ENCODE results near the gene RALY. TPM values are rescaled to one million over a fixed set of nuclear protein-coding genes. Genes with fewer than 3 reads are reported as not detected.

The RALY gene
- polyA plus RNA-seq, 1 donor from 2014 or later: 221 TPM

GRCh38 chr20:34085544-34086040, 91.9 kb downstream of the RALY start:
- no peaks in the 10 kb centered on the region for H3K9me3 ChIP-seq (ENCODE audit: low read length)
- H3K9me2 ChIP-seq (ENCODE audit: insufficient read depth, low read length): no peaks in the 10 kb centered on the region
- peaks cover 4% of the 10 kb centered on the region for H3K36me3 ChIP-seq (ENCODE audit: insufficient read depth, low read length)
- TF ChIP-seq RAD21 (conservative IDR thresholded peaks at IDR 0.05) (no peak), REST (IDR thresholded peaks at IDR 0.05; ENCODE audit: borderline replicate concordance) (no peak), SMC3 (conservative IDR thresholded peaks at IDR 0.05; ENCODE audit: poor library complexity) (no peak), EP300 (conservative IDR thresholded peaks at IDR 0.05; ENCODE audit: poor library complexity, severe bottlenecking) (no peak), EZH2 (IDR thresholded peaks at IDR 0.05; ENCODE audit: borderline replicate concordance, insufficient read depth, low read length, poor library complexity, severe bottlenecking) (no peak), POLR2AphosphoS5 (IDR thresholded peaks at IDR 0.05) (no peak), TAF1 (IDR thresholded peaks at IDR 0.05; ENCODE audit: low read depth) (no peak), MXI1 (conservative IDR thresholded peaks at IDR 0.05; ENCODE audit: poor library complexity, severe bottlenecking) (no peak), CTCF (IDR thresholded peaks at IDR 0.05; ENCODE audit: poor library complexity, severe bottlenecking) (no peak)
- H3K9ac ChIP-seq (ENCODE audit: low read length): no peak overlapping the region
- H3K4me3 ChIP-seq (ENCODE audit: low read length): no peak overlapping the region
- H3K27ac ChIP-seq (ENCODE audit: low read length): no peak overlapping the region
- H2AFZ ChIP-seq (ENCODE audit: low read depth, low read length): no peak overlapping the region
- H3K27me3 ChIP-seq (ENCODE audit: insufficient read depth, low read depth, low read length): no peaks in the 10 kb centered on the region
- no peaks in the 10 kb centered on the region for H3F3A ChIP-seq (ENCODE audit: insufficient read depth, low read length, poor library complexity, severe bottlenecking)
- no peaks in the 10 kb centered on the region for H4K20me1 ChIP-seq (ENCODE audit: insufficient read depth)
- H3K4me2 ChIP-seq (ENCODE audit: low read length): no peak overlapping the region
- H3K79me2 ChIP-seq (replicated peaks; ENCODE audit: insufficient read depth, low read length): no peaks in the 10 kb centered on the region

- Histone ChIP-seq H3K4me2 (ENCODE audit: low read length) (no peak overlapping the region), H4K20me1 (ENCODE audit: insufficient read depth) (no peaks in the 10 kb centered on the region), H3K27me3 (ENCODE audit: insufficient read depth, low read depth, low read length) (no peaks in the 10 kb centered on the region), H3K36me3 (ENCODE audit: insufficient read depth, low read length) (no peaks in the 10 kb centered on the region), H3K27ac (ENCODE audit: low read length) (no peak overlapping the region), H3F3A (ENCODE audit: insufficient read depth, low read length, poor library complexity, severe bottlenecking) (no peaks in the 10 kb centered on the region), H3K9ac (ENCODE audit: low read length) (no peak overlapping the region), H3K9me2 (ENCODE audit: insufficient read depth, low read length) (no peaks in the 10 kb centered on the region), H3K79me2 (replicated peaks; ENCODE audit: insufficient read depth, low read length) (no peaks in the 10 kb centered on the region), H2AFZ (ENCODE audit: low read depth, low read length) (no peak overlapping the region), H3K9me3 (ENCODE audit: low read length) (no peaks in the 10 kb centered on the region), H3K4me3 (ENCODE audit: low read length) (no peak overlapping the region)
- TF ChIP-seq MXI1 (conservative IDR thresholded peaks at IDR 0.05; ENCODE audit: poor library complexity, severe bottlenecking) (no peak), TAF1 (IDR thresholded peaks at IDR 0.05; ENCODE audit: low read depth) (no peak), REST (IDR thresholded peaks at IDR 0.05; ENCODE audit: borderline replicate concordance) (no peak), CTCF (IDR thresholded peaks at IDR 0.05; ENCODE audit: poor library complexity, severe bottlenecking) (no peak), EZH2 (IDR thresholded peaks at IDR 0.05; ENCODE audit: borderline replicate concordance, insufficient read depth, low read length, poor library complexity, severe bottlenecking) (no peak), EP300 (conservative IDR thresholded peaks at IDR 0.05; ENCODE audit: poor library complexity, severe bottlenecking) (no peak), RAD21 (conservative IDR thresholded peaks at IDR 0.05) (no peak), SMC3 (conservative IDR thresholded peaks at IDR 0.05; ENCODE audit: poor library complexity) (no peak), POLR2AphosphoS5 (IDR thresholded peaks at IDR 0.05) (no peak)
Observed at GRCh38 chr20:34088305-34089174, 94.8 kb downstream of the RALY start.
